Kidney (tissue), 14 donors: Measurements from ENCODE around the gene ANO1. TPM values are rescaled to one million over a fixed set of nuclear protein-coding genes. Genes with fewer than 3 reads are reported as not detected.

Experiments
- DNase-seq, 5 donors: peaks; one replicate each; pipeline ENCODE4 v3.0.0-alpha.2; 2013 to 2020
- FAIRE-seq: peaks from 2 replicates; lab custom pipeline; 2012; peaks lifted over from hg19 to GRCh38; lab: Jason Lieb, UNC
- H3K27ac ChIP-seq, 2 donors: one replicate each; pipeline ENCODE4 v1.7.0; 2013; ENCODE audit warnings: low read depth in 2 of 2, low read length in 2 of 2, inconsistent platforms in 1 of 2
- H3K27me3 ChIP-seq: one replicate; pipeline ENCODE4 v1.7.1; 2013; ENCODE audit warnings: low read length, inconsistent platforms; ENCODE audit not compliant: control insufficient read depth, insufficient read depth
- H3K36me3 ChIP-seq, 3 donors: one replicate each; pipeline versions ENCODE4 v1.7.0 to v1.7.1; 2013; ENCODE audit warnings: low read length in 3 of 3, control low read depth in 1 of 3, inconsistent platforms in 1 of 3; ENCODE audit not compliant: insufficient read depth in 3 of 3, control insufficient read depth in 2 of 3
- H3K4me1 ChIP-seq, 3 donors: one replicate each; pipeline versions ENCODE4 v1.7.0 to v1.7.1; 2013; ENCODE audit warnings: low read length in 3 of 3, inconsistent platforms in 1 of 3, low read depth in 1 of 3; ENCODE audit not compliant: control insufficient read depth in 2 of 3, insufficient read depth in 2 of 3
- H3K4me3 ChIP-seq, 3 donors: one replicate each; pipeline versions ENCODE4 v1.7.0 to v1.8.1; 2013; ENCODE audit warnings: low read length in 3 of 3, control low read depth in 1 of 3, inconsistent platforms in 1 of 3
- H3K9ac ChIP-seq, 3 donors: one replicate each; pipeline versions ENCODE4 v1.7.0 to v1.7.1; 2013; ENCODE audit warnings: low read length in 3 of 3, control low read depth in 1 of 3, inconsistent platforms in 1 of 3
- H3K9me3 ChIP-seq, 3 donors: one replicate each; pipeline versions ENCODE4 v1.7.0 to v1.7.1; 2013; ENCODE audit warnings: low read length in 3 of 3, control low read depth in 1 of 3, inconsistent platforms in 1 of 3; ENCODE audit not compliant: control insufficient read depth in 2 of 3, insufficient read depth in 1 of 3
- intact Hi-C: fragments of 100-400 bp; cut with DNase I; formaldehyde crosslinking; loops from one replicate; pipeline ENCODE4 v1.11.1; 2022
- polyA plus RNA-seq: library from polyadenylated mRNA; stranded (reverse); fragments of 350-450 nt; fragmentation: Illumina TruSeq; extraction: RNeasy Lipid Tissue Mini Kit (QIAGEN cat#74804); gene quantifications from one replicate; pipeline ENCODE4 v1.2.3, GENCODE V29; 2014; ENCODE audit warnings: low read depth, low replicate concordance; ENCODE audit not compliant: insufficient read depth
- total RNA-seq: library from RNA; stranded (reverse); fragmentation: NEBNext Ultra II Directional; extraction: Animal tissue kit (Norgen Biotek cat#: 25700); gene quantifications from one replicate; pipeline ENCODE4 v1.2.1, GENCODE V29; 2021
- TF ChIP-seq, protein P1 (sequence below): IDR thresholded peaks from 3 replicates; pipeline ENCODE4 v1.5.1; 2012; ENCODE audit warnings: mild to moderate bottlenecking, moderate library complexity, borderline replicate concordance; ENCODE audit not compliant: insufficient read depth; ENCODE audit errors: extremely low read depth
- donor health status: control.
- donor health status: control.
- donor health status: control.
- donor health status: control.
- donor health status: control.
- donor health status: DM: yes; HTN: yes; CAD: no.
- donor health status: Normal renal cell carcinoma (clear cell type).

ANO1 gene
- total and polyA plus RNA-seq, 2 donors from 2014 or later = 2.0 to 15.1 TPM

DNA sequence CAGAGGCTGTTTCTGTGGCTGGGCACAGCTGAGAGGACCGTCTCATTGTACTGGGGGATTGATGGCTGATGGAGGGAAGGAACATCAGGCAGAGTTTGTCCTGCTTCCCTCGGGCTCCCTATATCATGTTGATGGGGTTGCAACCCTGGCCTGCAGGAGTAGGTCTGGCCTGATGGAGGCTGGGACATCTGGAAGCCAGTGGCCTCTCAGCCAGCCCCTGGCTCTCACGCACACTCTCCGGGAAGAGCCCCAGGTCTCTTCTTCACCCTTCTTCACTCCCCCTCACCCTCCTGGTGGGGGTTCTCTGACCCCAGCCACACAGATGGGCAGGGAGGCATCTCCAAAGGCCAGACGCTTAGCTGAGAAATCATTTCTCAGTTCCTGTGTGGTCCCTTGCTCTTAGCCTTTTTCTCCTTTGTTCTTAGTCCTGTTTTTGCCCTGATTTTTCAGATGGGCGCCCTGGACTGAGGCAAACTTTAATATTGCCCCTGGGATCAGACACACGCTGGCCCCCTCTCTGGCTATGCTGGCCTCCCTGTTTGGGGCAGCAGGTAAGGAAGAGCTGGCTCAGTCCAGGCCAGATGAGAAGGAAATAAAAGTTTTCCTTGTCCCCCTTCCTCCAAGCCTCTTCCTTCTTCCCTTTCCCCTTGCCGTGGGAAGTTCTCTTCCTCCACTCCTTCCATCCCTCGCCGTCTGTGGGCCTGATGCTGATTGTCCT is 13.9 kb upstream of the ANO1 start:
- TF ChIP-seq, protein P1, sequence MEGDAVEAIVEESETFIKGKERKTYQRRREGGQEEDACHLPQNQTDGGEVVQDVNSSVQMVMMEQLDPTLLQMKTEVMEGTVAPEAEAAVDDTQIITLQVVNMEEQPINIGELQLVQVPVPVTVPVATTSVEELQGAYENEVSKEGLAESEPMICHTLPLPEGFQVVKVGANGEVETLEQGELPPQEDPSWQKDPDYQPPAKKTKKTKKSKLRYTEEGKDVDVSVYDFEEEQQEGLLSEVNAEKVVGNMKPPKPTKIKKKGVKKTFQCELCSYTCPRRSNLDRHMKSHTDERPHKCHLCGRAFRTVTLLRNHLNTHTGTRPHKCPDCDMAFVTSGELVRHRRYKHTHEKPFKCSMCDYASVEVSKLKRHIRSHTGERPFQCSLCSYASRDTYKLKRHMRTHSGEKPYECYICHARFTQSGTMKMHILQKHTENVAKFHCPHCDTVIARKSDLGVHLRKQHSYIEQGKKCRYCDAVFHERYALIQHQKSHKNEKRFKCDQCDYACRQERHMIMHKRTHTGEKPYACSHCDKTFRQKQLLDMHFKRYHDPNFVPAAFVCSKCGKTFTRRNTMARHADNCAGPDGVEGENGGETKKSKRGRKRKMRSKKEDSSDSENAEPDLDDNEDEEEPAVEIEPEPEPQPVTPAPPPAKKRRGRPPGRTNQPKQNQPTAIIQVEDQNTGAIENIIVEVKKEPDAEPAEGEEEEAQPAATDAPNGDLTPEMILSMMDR = no peak
- intact Hi-C loops = no loop called here
- no peak overlapping the region for H3K4me3 ChIP-seq
- no peaks in the 10 kb centered on the region for H3K36me3 ChIP-seq
- DNase-seq = no peak
- no peaks in the 10 kb centered on the region for H3K9me3 ChIP-seq
- H3K4me1 ChIP-seq = no peaks in the 10 kb centered on the region
- H3K27ac ChIP-seq = no peak overlapping the region
- FAIRE-seq = no peak
- no peaks in the 10 kb centered on the region for H3K27me3 ChIP-seq
- H3K9ac ChIP-seq = no peak overlapping the region

DNA sequence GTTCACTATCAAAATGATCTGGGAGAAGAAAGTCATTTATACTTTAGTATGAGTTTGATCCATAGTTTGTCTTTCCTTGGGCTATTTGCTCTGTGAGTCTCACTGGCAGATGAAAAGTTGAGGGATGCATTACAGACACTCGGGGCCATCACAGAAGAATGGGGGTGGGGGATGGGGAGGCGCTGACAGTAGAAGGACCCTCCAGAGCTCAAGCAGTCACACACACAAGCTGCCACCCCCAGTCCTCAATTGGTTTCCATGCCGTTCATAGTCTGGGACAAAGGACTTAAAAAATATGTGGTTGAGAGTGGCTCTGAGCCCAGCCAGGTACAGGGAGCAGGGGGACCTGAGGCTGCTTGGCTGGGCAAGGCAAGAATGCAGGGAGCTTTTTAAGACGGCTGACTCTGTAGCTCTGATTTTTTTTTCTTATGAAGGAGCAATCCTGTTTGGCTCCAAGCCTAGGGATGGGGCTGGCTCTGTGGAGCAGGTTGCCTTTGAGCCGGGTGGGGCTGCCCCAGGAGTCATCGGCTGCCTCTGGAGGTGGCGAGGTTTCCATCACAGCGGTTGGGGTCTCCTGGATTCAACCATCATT is 13.3 kb upstream of the ANO1 start:
- no peak overlapping the region for H3K4me3 ChIP-seq
- H3K9ac ChIP-seq = no peak overlapping the region
- TF ChIP-seq, protein P1 = no peak
- H3K4me1 ChIP-seq = no peaks in the 10 kb centered on the region
- FAIRE-seq (no peak), DNase-seq (no peak)
- no peaks in the 10 kb centered on the region for H3K27me3 ChIP-seq
- no peak overlapping the region for H3K27ac ChIP-seq
- no peaks in the 10 kb centered on the region for H3K36me3 ChIP-seq
- H3K9me3 ChIP-seq = no peaks in the 10 kb centered on the region
- intact Hi-C loops = no loop called here

DNA sequence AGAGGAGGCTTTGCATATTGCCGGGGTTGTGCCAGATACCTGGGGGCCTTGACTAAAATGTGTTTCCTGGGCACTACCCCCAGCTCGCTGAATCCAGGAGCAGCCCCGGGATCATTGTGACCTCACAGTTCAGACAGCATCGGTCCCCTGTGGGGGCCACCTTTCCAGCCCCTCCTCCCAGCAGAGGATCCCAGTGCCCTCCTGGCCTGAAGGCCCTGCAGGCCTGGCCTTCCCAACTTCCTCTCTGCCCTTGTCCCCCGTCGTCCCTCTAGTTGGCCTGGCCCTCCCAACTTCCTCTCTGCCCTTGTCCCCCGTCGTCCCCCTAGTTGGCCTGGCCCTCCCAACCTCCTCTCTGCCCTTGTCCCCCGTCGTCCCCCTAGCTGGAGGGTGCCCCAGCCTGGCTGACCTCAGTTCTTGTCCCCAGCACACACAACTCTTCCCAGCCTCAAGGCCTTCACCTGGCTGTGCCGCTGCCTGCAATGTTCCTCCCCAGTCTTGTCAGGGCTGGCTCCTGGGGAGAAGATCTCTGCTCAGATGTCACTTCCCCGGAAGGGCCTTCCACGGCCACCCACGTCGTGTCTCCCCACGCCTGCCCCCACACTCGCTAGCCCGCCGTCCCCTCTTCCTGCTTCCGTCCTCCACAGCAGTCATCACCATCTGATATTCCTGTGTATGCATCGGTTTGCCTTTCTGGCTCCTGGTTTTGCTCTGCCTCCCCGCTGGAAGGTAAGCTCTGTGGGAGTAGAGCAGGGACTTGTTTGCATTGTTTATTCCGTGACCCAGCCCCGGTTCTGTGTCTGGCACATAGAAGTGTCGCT is 12.6 kb upstream of the ANO1 start:
- H3K4me1 ChIP-seq = no peaks in the 10 kb centered on the region
- DNase-seq (peak in 2 of 5 donors; percentile 8 to 48), FAIRE-seq (no peak)
- no peaks in the 10 kb centered on the region for H3K9me3 ChIP-seq
- H3K36me3 ChIP-seq = no peaks in the 10 kb centered on the region
- no peaks in the 10 kb centered on the region for H3K27me3 ChIP-seq
- intact Hi-C loops = no loop called here
- H3K4me3 ChIP-seq = no peak overlapping the region
- no peak overlapping the region for H3K27ac ChIP-seq
- TF ChIP-seq, protein P1 = no peak
- no peak overlapping the region for H3K9ac ChIP-seq
